K562 (cell line): ENCODE data around the gene PTK7. TPM values are rescaled to one million over a fixed set of nuclear protein-coding genes. Genes with fewer than 3 reads are reported as not detected.

Experiments
- CHD1 ChIP-seq: fragments of 200-600 bp; sonication (generic); IDR thresholded peaks from one replicate; pipeline ENCODE4 v1.6.1; 2012; ENCODE audit warnings: mild to moderate bottlenecking, moderate library complexity, low read length, inconsistent platforms
- CHD4 ChIP-seq: fragments of 200-600 bp; sonication (generic); IDR thresholded peaks from 3 replicates; pipeline ENCODE4 v1.6.1; 2012; ENCODE audit warnings: low read depth, mild to moderate bottlenecking, mixed read lengths, low read length, inconsistent platforms; ENCODE audit not compliant: insufficient read depth, insufficient replicate concordance, poor library complexity, severe bottlenecking
- CTCF ChIP-seq, 3 experiments: IDR thresholded peaks in 2 of 3; conservative IDR thresholded peaks in 1 of 3; 2 replicates each; pipeline ENCODE4 v1.5.1; 2011 to 2012; ENCODE audit warnings: low read length in 3 of 3, mild to moderate bottlenecking in 3 of 3, control low read depth in 2 of 3, improper control_type of control experiment in 1 of 3, inconsistent platforms in 1 of 3, low read depth in 1 of 3, mixed read lengths in 1 of 3, moderate library complexity in 1 of 3; ENCODE audit not compliant: insufficient read depth in 2 of 3
- EP300 ChIP-seq: IDR thresholded peaks from 2 replicates; pipeline ENCODE4 v1.6.1; 2012; ENCODE audit warnings: low read length, improper control_type of control experiment
- FOXM1 ChIP-seq, 2 experiments: fragments of 450-650 bp in 1 of 2; sonication (generic) in 1 of 2; formaldehyde crosslinking in 1 of 2; IDR thresholded peaks; 2 replicates each; pipeline versions ENCODE4 v1.6.1 to v1.9.0; 2017 to 2022; ENCODE audit warnings: low read depth in 2 of 2, mild to moderate bottlenecking in 2 of 2, missing genetic modification reagents in 1 of 2, moderate library complexity in 1 of 2
- HNRNPH1 ChIP-seq: fragments of 200-400 bp; formaldehyde crosslinking; optimal IDR thresholded peaks from 2 replicates; pipeline ENCODE3; 2017; ENCODE audit warnings: low read depth, mild to moderate bottlenecking, low read length, moderate library complexity
- MAZ ChIP-seq, 2 experiments: fragments of 450-650 bp in 1 of 2; sonication (generic) in 1 of 2; formaldehyde crosslinking; IDR thresholded peaks in 1 of 2; conservative IDR thresholded peaks in 1 of 2; 2 replicates each; pipeline versions ENCODE4 v1.4.0 to v1.5.0; 2020; ENCODE audit warnings: mild to moderate bottlenecking in 1 of 2, missing genetic modification reagents in 1 of 2
- MCM2 ChIP-seq: fragments of 450-650 bp; IDR thresholded peaks from 2 replicates; pipeline ENCODE4 v1.6.1; 2017; ENCODE audit warnings: low read depth, mild to moderate bottlenecking
- NR4A1 ChIP-seq, 2 experiments: fragments of 250-450 bp in 1 of 2; fragments of 450-650 bp in 1 of 2; sonication (Bioruptor Pico) in 1 of 2; IDR thresholded peaks; 2 replicates each; pipeline versions ENCODE4 v1.4.0 to v1.6.1; 2016 to 2020; ENCODE audit warnings: mild to moderate bottlenecking in 2 of 2, missing compliant biosample characterization in 1 of 2, missing genetic modification characterization in 1 of 2, moderate library complexity in 1 of 2
- STAT5A ChIP-seq: IDR thresholded peaks from 2 replicates; pipeline ENCODE4 v1.6.1; 2012; ENCODE audit warnings: low read length, inconsistent platforms, borderline replicate concordance
- THRAP3 ChIP-seq: fragments of 450-650 bp; IDR thresholded peaks from 2 replicates; pipeline ENCODE4 v1.6.1; 2016; ENCODE audit warnings: mild to moderate bottlenecking, inconsistent platforms, borderline replicate concordance
- TSC22D4 ChIP-seq: fragments of 450-650 bp; IDR thresholded peaks from 2 replicates; pipeline ENCODE4 v1.6.1; 2016; ENCODE audit warnings: missing genetic modification characterization, missing biosample characterization, control low read depth
- ZC3H8 ChIP-seq: fragments of 450-650 bp; IDR thresholded peaks from 2 replicates; pipeline ENCODE4 v1.6.1; 2017
- ZNF23 ChIP-seq: fragments of 250-450 bp; sonication (Bioruptor Pico); IDR thresholded peaks from 2 replicates; pipeline ENCODE4 v1.4.0; 2020; ENCODE audit warnings: mild to moderate bottlenecking
- ZNF589 ChIP-seq: fragments of 200-800 bp; sonication (Bioruptor generic); IDR thresholded peaks from 2 replicates; pipeline ENCODE4 v1.6.1; 2016; ENCODE audit warnings: low read depth, missing genetic modification characterization, missing compliant biosample characterization
- ZNF76 ChIP-seq: fragments of 250-450 bp; sonication (Bioruptor Pico); IDR thresholded peaks from 2 replicates; pipeline ENCODE4 v1.4.0; 2020; ENCODE audit warnings: mild to moderate bottlenecking, moderate library complexity, borderline replicate concordance
- polyA plus RNA-seq, 8 experiments: library from polyadenylated mRNA; depleted of rRNA in 4 of 8; stranded (reverse) in 5 of 8; unstranded in 3 of 8; fragments of >200 nt; fragmentation: Nextera tagmentation in 2 of 8; fragmentation: Illumina TruSeq in 1 of 8; extraction: Ambion mirVana in 2 of 8; extraction: Trizol in 1 of 8; gene quantifications; 2 replicates each; pipeline versions ENCODE4 v1.2.1 to v1.2.3, GENCODE V29; 2011 to 2014; ENCODE audit warnings: inconsistent platforms in 1 of 8, missing spikeins in 1 of 8
- total RNA-seq, 7 experiments: library from RNA; depleted of rRNA in 6 of 7; stranded (reverse); fragments of >200 nt in 6 of 7; fragmentation: Illumina TruSeq in 2 of 7; extraction: Trizol in 2 of 7; gene quantifications; 2 replicates each; pipeline versions ENCODE4 v1.2.1 to v1.2.3, GENCODE V29; 2011 to 2021; ENCODE audit warnings: low replicate concordance in 1 of 7
- TF ChIP-seq, protein P1 (sequence below): IDR thresholded peaks from 2 replicates; pipeline ENCODE4 v1.6.1; 2012; ENCODE audit warnings: low read depth, low read length, improper control_type of control experiment, borderline replicate concordance
- TF ChIP-seq, protein P2 (sequence below): sonication (generic); formaldehyde crosslinking; IDR thresholded peaks from 2 replicates; pipeline ENCODE4 v1.8.0; 2022; ENCODE audit warnings: mild to moderate bottlenecking, missing genetic modification reagents

PTK7 gene
- total and polyA plus RNA-seq, 9 of the 15 experiments (the other 6 are each of a cell fraction or from before 2014, with no cell fraction given) = 0.20 to 6.8 (median 4.2) TPM

GRCh38 chr6:43170931-43171706 is 95.0 kb downstream of the PTK7 start, which contains the start of gene SRF (continued):
- TF ChIP-seq MAZ (CRISPR knock-in tag; conservative IDR thresholded peaks at IDR 0.05 in 1 of 2, IDR thresholded peaks at IDR 0.05 in 1 of 2) (peak; percentile 79 to 98), ZC3H8 (no peak), HNRNPH1 (no peak), EP300 (peak; percentile 53; the same call in 1 of the 2 replicates), CHD1 (peak; percentile 77), CHD4 (peak; percentile 80), ZNF76 (peak; percentile 75; the same call in 1 of the 2 replicates), CTCF (IDR thresholded peaks at IDR 0.05 in 2 of 3, conservative IDR thresholded peaks at IDR 0.05 in 1 of 3; ENCODE audit: insufficient read depth in 2 of 3, low read depth in 1 of 3, low read length in 3 of 3) (peak; percentile 42 to 89 (median 79); a peak in 5 of 6 replicates), THRAP3 (no peak), ZNF589 (no peak), NR4A1 (CRISPR knock-in tag; IDR thresholded peaks at IDR 0.05) (0 out of 2 replicates have a peak, but pooled peaks have one; percentile 43), NR4A1 (tag; IDR thresholded peaks at IDR 0.05) (peak; percentile 69), MCM2 (no peak), FOXM1 (IDR thresholded peaks at IDR 0.05; ENCODE audit: low read depth) (peak; percentile 80), FOXM1 (CRISPR knock-in tag; IDR thresholded peaks at IDR 0.05; ENCODE audit: low read depth) (no peak; the same call in none of the 2 replicates), STAT5A (no peak), ZNF23 (CRISPR knock-in tag) (no peak), TSC22D4 (tag) (no peak)
- TF ChIP-seq, protein P1, sequence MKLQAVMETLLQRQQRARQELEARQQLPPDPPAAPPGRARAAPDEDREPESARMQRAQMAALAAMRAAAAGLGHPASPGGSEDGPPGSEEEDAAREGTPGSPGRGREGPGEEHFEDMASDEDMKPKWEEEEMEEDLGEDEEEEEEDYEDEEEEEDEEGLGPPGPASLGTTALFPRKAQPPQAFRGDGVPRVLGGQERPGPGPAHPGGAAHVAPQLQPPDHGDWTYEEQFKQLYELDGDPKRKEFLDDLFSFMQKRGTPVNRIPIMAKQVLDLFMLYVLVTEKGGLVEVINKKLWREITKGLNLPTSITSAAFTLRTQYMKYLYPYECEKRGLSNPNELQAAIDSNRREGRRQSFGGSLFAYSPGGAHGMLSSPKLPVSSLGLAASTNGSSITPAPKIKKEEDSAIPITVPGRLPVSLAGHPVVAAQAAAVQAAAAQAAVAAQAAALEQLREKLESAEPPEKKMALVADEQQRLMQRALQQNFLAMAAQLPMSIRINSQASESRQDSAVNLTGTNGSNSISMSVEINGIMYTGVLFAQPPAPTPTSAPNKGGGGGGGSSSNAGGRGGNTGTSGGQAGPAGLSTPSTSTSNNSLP = peak; percentile 89; the same call in 1 of the 2 replicates
- TF ChIP-seq, protein P2, sequence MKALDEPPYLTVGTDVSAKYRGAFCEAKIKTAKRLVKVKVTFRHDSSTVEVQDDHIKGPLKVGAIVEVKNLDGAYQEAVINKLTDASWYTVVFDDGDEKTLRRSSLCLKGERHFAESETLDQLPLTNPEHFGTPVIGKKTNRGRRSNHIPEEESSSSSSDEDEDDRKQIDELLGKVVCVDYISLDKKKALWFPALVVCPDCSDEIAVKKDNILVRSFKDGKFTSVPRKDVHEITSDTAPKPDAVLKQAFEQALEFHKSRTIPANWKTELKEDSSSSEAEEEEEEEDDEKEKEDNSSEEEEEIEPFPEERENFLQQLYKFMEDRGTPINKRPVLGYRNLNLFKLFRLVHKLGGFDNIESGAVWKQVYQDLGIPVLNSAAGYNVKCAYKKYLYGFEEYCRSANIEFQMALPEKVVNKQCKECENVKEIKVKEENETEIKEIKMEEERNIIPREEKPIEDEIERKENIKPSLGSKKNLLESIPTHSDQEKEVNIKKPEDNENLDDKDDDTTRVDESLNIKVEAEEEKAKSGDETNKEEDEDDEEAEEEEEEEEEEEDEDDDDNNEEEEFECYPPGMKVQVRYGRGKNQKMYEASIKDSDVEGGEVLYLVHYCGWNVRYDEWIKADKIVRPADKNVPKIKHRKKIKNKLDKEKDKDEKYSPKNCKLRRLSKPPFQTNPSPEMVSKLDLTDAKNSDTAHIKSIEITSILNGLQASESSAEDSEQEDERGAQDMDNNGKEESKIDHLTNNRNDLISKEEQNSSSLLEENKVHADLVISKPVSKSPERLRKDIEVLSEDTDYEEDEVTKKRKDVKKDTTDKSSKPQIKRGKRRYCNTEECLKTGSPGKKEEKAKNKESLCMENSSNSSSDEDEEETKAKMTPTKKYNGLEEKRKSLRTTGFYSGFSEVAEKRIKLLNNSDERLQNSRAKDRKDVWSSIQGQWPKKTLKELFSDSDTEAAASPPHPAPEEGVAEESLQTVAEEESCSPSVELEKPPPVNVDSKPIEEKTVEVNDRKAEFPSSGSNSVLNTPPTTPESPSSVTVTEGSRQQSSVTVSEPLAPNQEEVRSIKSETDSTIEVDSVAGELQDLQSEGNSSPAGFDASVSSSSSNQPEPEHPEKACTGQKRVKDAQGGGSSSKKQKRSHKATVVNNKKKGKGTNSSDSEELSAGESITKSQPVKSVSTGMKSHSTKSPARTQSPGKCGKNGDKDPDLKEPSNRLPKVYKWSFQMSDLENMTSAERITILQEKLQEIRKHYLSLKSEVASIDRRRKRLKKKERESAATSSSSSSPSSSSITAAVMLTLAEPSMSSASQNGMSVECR (CRISPR knock-in tag) = peak; percentile 64
